ENCODE measurements around the gene C16orf74. TPM values are rescaled to one million over a fixed set of nuclear protein-coding genes. Genes with fewer than 3 reads are reported as not detected.
A peak's percentile ranks its signal among the peaks of the same experiment; 100 is the strongest.

The C16orf74 gene
- total RNA-seq, 3 donors from 2014 or later, result 0.73 to 1.3 (median 1.0) TPM

DNA sequence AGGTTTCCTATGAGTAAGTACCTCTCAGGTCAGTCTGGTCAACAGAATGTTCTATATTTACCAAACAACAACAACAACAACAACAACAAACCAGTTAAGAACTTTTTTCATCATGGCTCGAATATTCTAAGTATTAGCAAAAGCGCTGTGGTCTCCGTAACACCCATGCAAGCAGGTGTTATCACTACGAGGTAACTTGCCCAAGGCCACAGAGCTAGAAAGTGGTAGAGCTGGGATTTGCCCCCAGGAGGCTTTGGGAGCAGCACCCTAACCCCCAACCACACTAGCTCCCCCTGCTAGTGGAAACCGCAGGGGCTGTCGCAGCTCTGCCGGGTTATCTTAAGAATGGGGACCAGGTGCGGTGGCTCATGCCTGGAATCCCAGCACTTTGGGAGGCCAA, 23.9 kb upstream of the C16orf74 start:
- TF ChIP-seq, protein P1, sequence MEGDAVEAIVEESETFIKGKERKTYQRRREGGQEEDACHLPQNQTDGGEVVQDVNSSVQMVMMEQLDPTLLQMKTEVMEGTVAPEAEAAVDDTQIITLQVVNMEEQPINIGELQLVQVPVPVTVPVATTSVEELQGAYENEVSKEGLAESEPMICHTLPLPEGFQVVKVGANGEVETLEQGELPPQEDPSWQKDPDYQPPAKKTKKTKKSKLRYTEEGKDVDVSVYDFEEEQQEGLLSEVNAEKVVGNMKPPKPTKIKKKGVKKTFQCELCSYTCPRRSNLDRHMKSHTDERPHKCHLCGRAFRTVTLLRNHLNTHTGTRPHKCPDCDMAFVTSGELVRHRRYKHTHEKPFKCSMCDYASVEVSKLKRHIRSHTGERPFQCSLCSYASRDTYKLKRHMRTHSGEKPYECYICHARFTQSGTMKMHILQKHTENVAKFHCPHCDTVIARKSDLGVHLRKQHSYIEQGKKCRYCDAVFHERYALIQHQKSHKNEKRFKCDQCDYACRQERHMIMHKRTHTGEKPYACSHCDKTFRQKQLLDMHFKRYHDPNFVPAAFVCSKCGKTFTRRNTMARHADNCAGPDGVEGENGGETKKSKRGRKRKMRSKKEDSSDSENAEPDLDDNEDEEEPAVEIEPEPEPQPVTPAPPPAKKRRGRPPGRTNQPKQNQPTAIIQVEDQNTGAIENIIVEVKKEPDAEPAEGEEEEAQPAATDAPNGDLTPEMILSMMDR (IDR thresholded peaks at IDR 0.05), result no peak
- intact Hi-C loops (cut with DNase I, micrococcal nuclease), result no loop called here

DNA sequence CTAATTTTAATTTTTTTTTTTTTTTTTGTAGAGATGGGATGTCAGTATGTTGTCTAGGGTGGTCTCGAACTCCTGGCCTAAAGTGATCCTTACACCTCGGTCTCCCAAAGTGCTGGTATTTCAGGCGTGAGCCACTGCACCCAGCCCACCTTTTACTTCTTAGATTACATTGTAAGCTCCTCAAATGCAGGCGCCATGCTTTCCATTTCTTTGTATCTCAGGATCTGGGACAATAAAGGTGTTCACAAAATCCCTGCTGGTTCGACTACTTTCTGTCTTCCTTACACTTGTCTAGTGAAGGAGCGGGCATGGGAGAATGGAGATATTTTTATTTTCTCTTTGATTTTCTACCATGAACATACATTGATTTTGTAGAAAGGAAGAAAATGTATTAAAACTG, 23.2 kb upstream of the C16orf74 start:
- intact Hi-C loops (cut with DNase I, micrococcal nuclease), result no loop called here
- no peak for DNase-seq
- Histone ChIP-seq H3K4me3 (no peak overlapping the region), H3K36me3 (ENCODE audit: low read depth) (no peaks in the 10 kb centered on the region), H3K9me3 (no peaks in the 10 kb centered on the region), H3K4me1 (ENCODE audit: low read depth) (no peaks in the 10 kb centered on the region)
- no peak for ATAC-seq
- TF ChIP-seq, protein P1 (IDR thresholded peaks at IDR 0.05), result no peak

More for the DNA sequence above, 23.9 kb upstream of the C16orf74 start:
- no peaks in the 10 kb centered on the region for H3K4me1 ChIP-seq (ENCODE audit: low read depth)
- no peaks in the 10 kb centered on the region for H3K36me3 ChIP-seq (ENCODE audit: low read depth)
- no peak overlapping the region for H3K4me3 ChIP-seq
- no peak for DNase-seq
- no peak for ATAC-seq
- no peaks in the 10 kb centered on the region for H3K9me3 ChIP-seq

DNA sequence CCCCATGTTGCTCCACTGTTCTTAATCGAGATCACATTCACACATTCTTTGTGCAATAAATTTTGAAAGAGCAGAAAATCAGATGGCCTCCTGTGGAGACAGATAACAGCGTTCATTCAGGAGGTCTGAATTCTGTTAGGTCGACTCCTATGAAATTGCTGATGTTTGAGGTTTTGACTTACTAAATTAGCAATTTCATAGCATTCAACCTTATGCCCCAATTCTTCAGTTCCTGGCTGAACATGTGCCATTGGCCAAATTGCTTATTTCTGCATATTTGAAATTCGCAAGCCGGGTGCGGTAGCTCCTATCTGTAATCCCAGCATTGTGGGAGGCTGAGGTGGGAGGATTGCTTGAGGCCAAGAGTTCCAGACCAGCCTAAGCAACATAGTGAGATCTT, 22.1 kb upstream of the C16orf74 start:
- Histone ChIP-seq H3K4me1 (ENCODE audit: low read depth) (no peaks in the 10 kb centered on the region), H3K9me3 (no peaks in the 10 kb centered on the region), H3K36me3 (ENCODE audit: low read depth) (no peaks in the 10 kb centered on the region), H3K4me3 (no peak overlapping the region)
- TF ChIP-seq, protein P1 (IDR thresholded peaks at IDR 0.05), result no peak
- DNase-seq, result no peak
- intact Hi-C loops (cut with DNase I, micrococcal nuclease), result no loop called here
- ATAC-seq, result no peak

DNA sequence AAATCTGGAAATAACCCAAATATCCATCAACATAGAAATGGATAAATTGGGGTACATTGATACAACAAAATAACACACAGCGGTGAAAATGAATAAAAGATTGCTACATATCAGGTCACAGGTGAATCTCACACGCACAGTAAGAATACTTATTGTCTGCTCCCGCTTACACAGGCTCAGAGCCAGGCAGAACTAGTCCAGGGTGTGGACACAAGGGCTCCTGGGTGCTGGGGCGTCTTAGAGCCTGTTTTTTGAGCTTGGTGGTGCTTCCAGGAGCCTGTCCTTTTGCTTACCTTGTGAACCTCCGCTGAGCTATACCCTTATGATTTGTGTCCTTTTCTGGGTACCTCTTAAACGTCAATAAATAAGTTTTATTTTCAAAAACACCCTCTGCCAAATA, 19.8 kb upstream of the C16orf74 start:
- DNase-seq (peak in 1 of 3 donors; percentile 2), ATAC-seq (no peak)
- Histone ChIP-seq H3K36me3 (ENCODE audit: low read depth) (no peaks in the 10 kb centered on the region), H3K9me3 (no peaks in the 10 kb centered on the region), H3K4me3 (no peak overlapping the region), H3K4me1 (ENCODE audit: low read depth) (no peaks in the 10 kb centered on the region)
- TF ChIP-seq, protein P1 (IDR thresholded peaks at IDR 0.05), result no peak
- intact Hi-C loops (cut with DNase I, micrococcal nuclease), result no loop called here

DNA sequence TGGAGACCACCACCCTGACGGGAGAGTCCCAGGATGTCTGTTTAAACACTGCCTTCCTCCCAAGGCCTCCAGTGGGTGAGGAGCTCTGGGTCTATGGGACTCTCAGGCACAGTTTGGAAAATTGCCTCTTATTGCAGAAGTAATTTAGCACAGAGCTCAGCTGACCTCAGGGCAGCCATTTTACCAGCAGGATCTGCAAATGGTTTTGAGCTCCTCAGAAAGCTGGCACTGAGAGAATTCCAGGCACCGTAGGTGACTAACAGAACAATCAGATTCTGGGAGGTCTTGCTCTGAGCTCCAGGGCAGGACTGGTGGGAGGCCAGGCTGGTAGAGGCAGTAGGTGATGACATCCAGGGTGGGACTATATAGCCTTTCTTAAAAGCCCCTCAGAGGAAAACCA, 17.3 kb upstream of the C16orf74 start:
- H3K9me3 ChIP-seq, result no peaks in the 10 kb centered on the region
- H3K36me3 ChIP-seq (ENCODE audit: low read depth), result no peaks in the 10 kb centered on the region
- H3K4me3 ChIP-seq, result no peak overlapping the region
- DNase-seq, result no peak
- TF ChIP-seq, protein P1 (IDR thresholded peaks at IDR 0.05), result no peak
- H3K4me1 ChIP-seq (ENCODE audit: low read depth), result no peaks in the 10 kb centered on the region
- no peak for ATAC-seq
- intact Hi-C loops (cut with DNase I, micrococcal nuclease), result no loop called here

DNA sequence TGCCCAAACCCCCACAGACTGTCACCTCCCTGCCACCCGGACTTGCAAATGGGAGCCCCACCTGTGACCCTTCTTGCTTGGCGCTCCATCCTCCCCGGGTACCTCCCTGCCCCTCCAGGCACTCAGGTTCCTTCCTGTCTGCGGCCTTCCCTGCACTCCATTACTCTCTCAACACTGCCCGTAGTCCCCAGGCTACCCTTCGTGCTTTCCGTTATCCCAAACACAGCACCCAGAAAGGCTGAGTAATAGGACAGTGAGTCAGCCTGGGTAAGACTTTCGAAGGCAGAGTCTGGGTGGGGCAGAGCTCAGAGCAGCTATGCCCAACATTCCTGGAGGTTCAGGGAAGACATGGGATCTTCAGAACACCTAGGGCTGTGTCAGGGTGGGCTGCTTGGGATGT, 16.6 kb upstream of the C16orf74 start:
- intact Hi-C loops (cut with DNase I, micrococcal nuclease), result no loop called here
- Histone ChIP-seq H3K36me3 (ENCODE audit: low read depth) (no peaks in the 10 kb centered on the region), H3K9me3 (no peaks in the 10 kb centered on the region), H3K4me1 (ENCODE audit: low read depth) (no peaks in the 10 kb centered on the region), H3K4me3 (no peak overlapping the region)
- ATAC-seq, result peak; percentile 22
- TF ChIP-seq, protein P1 (IDR thresholded peaks at IDR 0.05), result no peak
- no peak for DNase-seq
